Measurements from ENCODE around the gene BMPR1B.

Gene BMPR1B

GRCh38 chr4:94877973-94878372 lies 120.2 kb downstream of the BMPR1B start:
- no peak overlapping the region for H2AFZ ChIP-seq (ENCODE audit: low read depth)
- H3K9ac ChIP-seq = no peak overlapping the region
- H3K4me3 ChIP-seq (IDR thresholded peaks at IDR 0.05; ENCODE audit: insufficient read depth, low read depth, low read length) = no peak overlapping the region
- H3K4me2 ChIP-seq = no peak overlapping the region
- no peaks in the 10 kb centered on the region for H3K79me2 ChIP-seq (ENCODE audit: insufficient read depth, low read depth)
- H3K36me3 ChIP-seq (ENCODE audit: insufficient read depth) = no peaks in the 10 kb centered on the region
- H3K27me3 ChIP-seq (ENCODE audit: insufficient read depth, low read depth) = no peaks in the 10 kb centered on the region
- no peaks in the 10 kb centered on the region for H4K20me1 ChIP-seq (ENCODE audit: insufficient read depth)
- TF ChIP-seq CTCF (conservative IDR thresholded peaks at IDR 0.05; ENCODE audit: low read depth, low read length) = no peak
- H3K27ac ChIP-seq = no peak overlapping the region
- no peaks in the 10 kb centered on the region for H3K4me1 ChIP-seq (ENCODE audit: low read depth, poor library complexity, severe bottlenecking)

GRCh38 chr4:94880956-94881355 lies 123.2 kb downstream of the BMPR1B start:
- H3K36me3 ChIP-seq (ENCODE audit: insufficient read depth) = no peaks in the 10 kb centered on the region
- H3K27me3 ChIP-seq (ENCODE audit: insufficient read depth, low read depth) = no peaks in the 10 kb centered on the region
- no peak overlapping the region for H3K4me3 ChIP-seq (IDR thresholded peaks at IDR 0.05; ENCODE audit: insufficient read depth, low read depth, low read length)
- no peak for TF ChIP-seq CTCF (conservative IDR thresholded peaks at IDR 0.05; ENCODE audit: low read depth, low read length)
- H3K79me2 ChIP-seq (ENCODE audit: insufficient read depth, low read depth) = no peaks in the 10 kb centered on the region
- H3K27ac ChIP-seq = no peak overlapping the region
- no peaks in the 10 kb centered on the region for H4K20me1 ChIP-seq (ENCODE audit: insufficient read depth)
- H3K4me1 ChIP-seq (ENCODE audit: low read depth, poor library complexity, severe bottlenecking) = no peaks in the 10 kb centered on the region
- H2AFZ ChIP-seq (ENCODE audit: low read depth) = no peak overlapping the region
- H3K4me2 ChIP-seq = no peak overlapping the region
- no peak overlapping the region for H3K9ac ChIP-seq

DNA sequence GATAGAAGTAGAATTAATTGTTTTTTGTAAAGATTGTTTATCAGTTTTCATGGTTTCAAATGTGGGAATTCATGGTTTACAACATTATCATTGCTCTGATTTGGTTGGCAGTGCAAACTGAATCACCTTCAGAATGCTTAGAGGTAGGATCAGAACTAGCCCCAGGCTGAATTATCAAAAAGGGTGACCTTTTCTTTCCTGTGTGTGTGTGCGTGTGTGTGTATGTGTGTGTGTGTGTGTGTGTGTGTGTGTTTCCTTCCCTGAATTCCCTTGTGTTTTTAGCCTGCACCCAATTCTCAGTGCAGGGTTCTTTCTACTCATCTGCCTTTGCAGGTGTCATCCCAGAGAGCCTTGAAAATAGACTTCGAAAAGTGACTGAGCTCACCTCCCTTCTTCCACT lies 125.0 kb downstream of the BMPR1B start:
- Histone ChIP-seq H3K9ac (no peak overlapping the region), H2AFZ (ENCODE audit: low read depth) (no peak overlapping the region), H3K27me3 (ENCODE audit: insufficient read depth, low read depth) (no peaks in the 10 kb centered on the region), H3K36me3 (ENCODE audit: insufficient read depth) (no peaks in the 10 kb centered on the region), H3K4me3 (IDR thresholded peaks at IDR 0.05; ENCODE audit: insufficient read depth, low read depth, low read length) (no peak overlapping the region), H3K79me2 (ENCODE audit: insufficient read depth, low read depth) (no peaks in the 10 kb centered on the region), H3K4me2 (no peak overlapping the region), H3K4me1 (ENCODE audit: low read depth, poor library complexity, severe bottlenecking) (no peaks in the 10 kb centered on the region), H4K20me1 (ENCODE audit: insufficient read depth) (no peaks in the 10 kb centered on the region), H3K27ac (no peak overlapping the region)
- no peak for TF ChIP-seq CTCF (conservative IDR thresholded peaks at IDR 0.05; ENCODE audit: low read depth, low read length)

GRCh38 chr4:94887027-94887426 lies 129.3 kb downstream of the BMPR1B start:
- Histone ChIP-seq H3K4me1 (ENCODE audit: low read depth, poor library complexity, severe bottlenecking) (no peaks in the 10 kb centered on the region), H2AFZ (ENCODE audit: low read depth) (no peak overlapping the region), H3K27ac (no peak overlapping the region), H4K20me1 (ENCODE audit: insufficient read depth) (no peaks in the 10 kb centered on the region), H3K36me3 (ENCODE audit: insufficient read depth) (no peaks in the 10 kb centered on the region), H3K9ac (no peak overlapping the region), H3K27me3 (ENCODE audit: insufficient read depth, low read depth) (no peaks in the 10 kb centered on the region), H3K4me3 (IDR thresholded peaks at IDR 0.05; ENCODE audit: insufficient read depth, low read depth, low read length) (no peak overlapping the region), H3K79me2 (ENCODE audit: insufficient read depth, low read depth) (no peaks in the 10 kb centered on the region), H3K4me2 (no peak overlapping the region)
- TF ChIP-seq CTCF (conservative IDR thresholded peaks at IDR 0.05; ENCODE audit: low read depth, low read length) = no peak

- Histone ChIP-seq H3K9ac (no peak overlapping the region), H3K27me3 (ENCODE audit: insufficient read depth, low read depth) (no peaks in the 10 kb centered on the region), H3K4me2 (no peak overlapping the region), H2AFZ (ENCODE audit: low read depth) (no peak overlapping the region), H3K36me3 (ENCODE audit: insufficient read depth) (no peaks in the 10 kb centered on the region), H3K4me1 (ENCODE audit: low read depth, poor library complexity, severe bottlenecking) (no peaks in the 10 kb centered on the region), H3K79me2 (ENCODE audit: insufficient read depth, low read depth) (no peaks in the 10 kb centered on the region), H4K20me1 (ENCODE audit: insufficient read depth) (no peaks in the 10 kb centered on the region), H3K4me3 (IDR thresholded peaks at IDR 0.05; ENCODE audit: insufficient read depth, low read depth, low read length) (no peak overlapping the region), H3K27ac (no peak overlapping the region)
- no peak for TF ChIP-seq CTCF (conservative IDR thresholded peaks at IDR 0.05; ENCODE audit: low read depth, low read length)
Measured at GRCh38 chr4:94889523-94889922, 131.8 kb downstream of the BMPR1B start.

Data from KMS-11 (cell line).